DMS53 treated with DMSO at 0.1 percent for 48 hours (cell line): Measurements from ENCODE around the gene CHAC1.

Source experiments
- DNase-seq: peaks from one replicate; lab custom pipeline; 2025; ENCODE audit not compliant: unreplicated experiment; lab: John Stamatoyannopoulos, UW

The CHAC1 gene

DNA sequence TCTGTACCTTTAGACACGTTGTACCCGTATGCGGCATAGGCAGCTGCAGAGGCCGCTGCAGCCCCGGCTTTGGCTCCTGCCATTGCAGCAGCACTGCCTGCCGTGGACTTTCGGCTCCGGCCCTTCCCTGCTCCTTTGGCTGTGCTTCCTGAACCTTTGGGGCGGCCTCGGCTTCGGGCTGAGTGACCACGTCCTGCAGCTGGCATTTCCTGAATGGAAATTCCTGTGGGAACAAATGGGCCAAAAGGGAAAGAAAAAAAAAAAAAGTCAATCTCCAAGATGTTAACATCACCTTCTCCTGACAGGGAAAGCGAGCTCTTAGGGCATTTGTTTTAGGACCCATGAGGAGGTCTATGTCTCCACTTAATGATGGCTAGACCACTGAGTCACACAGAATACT lies 29.6 kb downstream of the CHAC1 start:
- DNase-seq = no peak

GRCh38 chr15:40984406-40984805 lies 31.1 kb downstream of the CHAC1 start:
- no peak for DNase-seq

DNA sequence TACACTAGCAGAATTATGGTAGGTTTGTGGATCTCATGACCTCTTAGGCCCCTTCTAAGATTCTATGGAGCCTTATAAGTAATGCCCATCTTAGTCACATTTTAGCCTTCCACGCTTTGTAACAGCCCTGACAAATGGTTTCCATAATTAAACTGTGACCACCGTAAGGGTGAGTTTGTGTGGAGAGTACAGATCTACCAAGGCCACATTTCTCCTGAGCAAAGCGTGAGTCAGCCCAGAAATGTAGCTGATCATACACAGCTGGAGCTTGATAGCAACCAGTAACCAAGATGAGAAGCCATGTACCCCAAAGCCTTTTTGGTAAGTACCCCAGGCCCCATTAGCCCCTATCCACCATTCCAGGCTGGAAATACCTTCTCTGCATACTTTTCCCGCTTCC lies 31.7 kb downstream of the CHAC1 start:
- DNase-seq = no peak

DNA sequence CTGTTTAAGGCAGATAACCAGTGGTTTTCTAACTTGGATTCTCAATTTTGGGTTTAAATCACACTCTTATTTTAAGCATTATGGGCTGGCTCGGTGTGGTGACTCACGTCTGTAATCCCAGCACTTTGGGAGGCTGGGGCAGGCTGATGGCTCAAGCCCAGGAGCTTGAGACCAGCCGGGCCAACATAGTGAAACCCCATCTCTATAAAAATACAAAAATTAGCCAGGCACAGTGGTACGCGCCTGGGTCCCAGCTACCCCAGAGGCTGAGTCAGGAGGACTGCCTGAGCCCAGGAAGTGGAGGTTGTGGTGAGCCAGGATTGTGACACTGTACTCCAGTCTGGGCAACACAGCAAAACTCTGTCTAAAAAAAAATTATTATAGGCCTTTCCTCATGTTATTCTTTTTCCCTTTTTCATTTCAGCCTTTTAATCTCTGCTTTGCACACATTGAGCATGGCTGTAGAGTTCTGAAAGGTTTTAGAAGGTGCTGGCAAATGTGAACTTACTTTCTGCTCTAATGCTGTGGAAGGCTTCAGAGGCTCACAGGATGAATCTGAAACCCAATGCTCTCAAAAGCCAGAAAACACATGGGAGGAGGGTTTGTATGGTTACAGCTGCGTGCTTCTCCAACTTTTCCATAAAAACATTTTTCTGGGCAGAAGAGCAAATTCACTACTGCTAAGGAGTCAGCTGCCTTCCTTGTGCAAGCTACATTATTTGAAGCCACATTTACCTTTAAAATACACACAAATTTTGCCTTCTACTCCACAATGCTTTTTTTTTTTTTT lies 32.5 kb downstream of the CHAC1 start:
- DNase-seq = no peak

DNA sequence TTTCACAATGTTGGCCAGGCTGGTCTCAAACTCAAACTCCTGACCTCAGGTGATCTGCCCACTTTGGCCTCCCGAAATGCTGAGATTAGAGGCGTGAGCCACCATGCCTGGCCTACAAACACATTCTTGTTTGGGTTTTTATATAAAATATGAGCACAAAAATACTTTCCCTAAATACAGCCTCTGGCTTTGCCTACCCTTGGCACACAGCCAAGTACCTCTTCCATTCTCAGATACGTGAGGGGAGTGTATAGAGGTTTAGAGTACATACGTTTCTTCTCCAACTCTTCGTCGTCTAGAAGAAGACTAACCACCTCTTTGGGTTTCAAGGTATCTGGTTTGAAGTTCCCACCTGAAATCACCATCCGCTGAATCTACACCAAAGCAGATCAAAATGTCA lies 33.5 kb downstream of the CHAC1 start:
- DNase-seq = no peak

DNA sequence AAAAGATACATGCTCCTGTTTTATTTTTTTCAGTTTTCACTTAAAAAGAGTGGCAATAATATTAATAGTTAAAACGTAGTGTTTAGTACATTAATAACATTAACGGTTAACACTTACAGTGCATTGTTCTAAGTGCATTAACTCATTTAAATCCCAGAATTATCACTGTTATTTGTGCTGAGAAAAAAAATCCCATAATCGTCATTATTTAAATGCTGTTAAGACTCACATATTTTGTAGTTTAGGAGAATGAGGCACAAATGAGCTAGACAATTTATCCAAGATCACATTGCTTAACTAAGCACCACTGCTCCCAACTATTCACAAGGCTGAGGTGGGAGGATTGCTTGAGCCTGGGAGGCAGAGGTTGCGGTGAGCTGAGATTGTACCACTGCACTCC lies 34.9 kb downstream of the CHAC1 start:
- DNase-seq = no peak

DNA sequence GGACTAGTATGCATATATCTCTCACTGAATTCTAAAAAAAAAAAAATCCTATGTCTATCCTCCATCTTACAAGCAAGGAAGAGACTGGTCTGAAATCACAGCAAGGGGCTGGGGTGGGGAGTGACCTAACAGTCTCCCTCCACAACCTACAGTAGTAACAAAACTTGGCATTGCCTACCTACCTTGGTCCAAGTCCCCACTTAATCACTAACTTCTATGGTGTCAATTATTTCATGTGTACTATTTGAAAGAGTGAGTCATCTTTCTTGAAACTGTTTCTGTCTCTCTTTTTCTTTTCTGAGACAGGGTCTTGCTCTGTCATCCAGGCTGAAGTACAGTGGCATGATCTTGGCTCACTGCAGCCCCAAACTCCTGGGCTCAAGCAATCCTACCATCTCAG lies 36.8 kb downstream of the CHAC1 start:
- no peak for DNase-seq

GRCh38 chr15:40990789-40991188 lies 37.5 kb downstream of the CHAC1 start:
- DNase-seq = no peak

- DNase-seq = no peak
Measured at GRCh38 chr15:40991355-40991754, 38.1 kb downstream of the CHAC1 start.

- no peak for DNase-seq
Measured at GRCh38 chr15:40992241-40992741, 39.0 kb downstream of the CHAC1 start.

DNA sequence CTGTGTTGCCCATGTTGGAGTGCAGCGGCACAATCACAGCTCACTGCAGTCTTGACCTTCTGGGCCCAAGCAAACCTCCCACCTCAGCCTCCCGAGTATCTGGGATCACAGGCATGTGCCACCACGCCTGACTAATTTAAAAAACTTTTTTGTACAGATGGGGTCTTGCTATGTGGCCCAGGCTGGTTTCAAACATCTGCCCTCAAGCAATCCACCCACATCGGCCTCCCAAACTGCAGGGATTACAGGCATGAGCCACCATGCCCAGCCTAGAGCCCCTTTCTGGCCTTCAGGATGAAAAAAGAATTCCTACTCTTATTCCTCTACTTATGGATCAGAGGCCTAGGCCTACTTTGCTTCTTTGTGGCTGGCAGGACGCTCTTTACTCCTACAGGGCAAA lies 39.6 kb downstream of the CHAC1 start:
- DNase-seq = no peak

DNA sequence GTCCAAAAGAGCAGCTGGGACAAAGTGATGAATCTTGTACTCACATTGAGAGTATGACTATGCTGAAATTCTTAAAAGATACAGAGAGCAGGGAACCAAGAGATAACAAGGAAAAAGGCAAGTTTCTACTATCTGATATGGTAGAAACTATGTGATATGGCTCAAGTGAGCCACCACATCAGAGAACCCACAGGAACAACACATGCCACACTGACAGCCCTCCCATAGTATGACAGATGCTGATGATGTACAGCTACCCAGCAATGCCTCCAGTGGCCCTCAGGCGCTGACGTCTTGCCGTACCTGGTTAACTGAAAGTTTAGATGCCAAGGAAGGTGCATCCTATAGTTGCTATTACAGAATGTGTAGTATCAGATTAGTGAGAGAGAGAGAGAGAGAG lies 42.4 kb downstream of the CHAC1 start:
- no peak for DNase-seq

- no peak for DNase-seq
Measured at GRCh38 chr15:40999190-40999589, 45.9 kb downstream of the CHAC1 start.

GRCh38 chr15:41001524-41002214 lies 48.4 kb downstream of the CHAC1 start:
- no peak for DNase-seq

DNA sequence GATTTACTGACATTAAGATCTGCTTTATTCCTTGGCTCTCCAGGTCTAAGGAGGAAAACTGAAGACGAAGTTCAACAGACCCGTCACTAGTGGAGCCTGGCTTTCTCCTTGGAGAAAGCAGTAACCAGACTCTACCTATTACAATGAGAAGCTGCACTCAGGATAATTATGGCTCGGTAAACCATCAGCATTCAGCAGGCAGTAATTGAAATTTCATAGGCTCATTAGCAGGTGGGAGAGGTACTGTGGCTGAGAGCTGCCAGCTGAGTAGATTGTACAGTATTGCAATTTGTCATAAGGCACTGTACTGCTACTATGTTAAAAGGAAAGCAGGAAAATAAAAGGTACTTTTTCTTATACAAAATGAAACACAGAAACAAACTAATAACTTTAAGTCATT lies 51.2 kb downstream of the CHAC1 start:
- DNase-seq = no peak
